GM12875 (cell line): ENCODE data around the gene BCL11B.

ENCODE experiments used
- H3K4me3 ChIP-seq: one replicate; pipeline ENCODE4 v1.5.1; 2011; ENCODE audit warnings: low read depth, low read length, control low read depth
- TF ChIP-seq, protein P1 (sequence below): IDR thresholded peaks from 2 replicates; pipeline ENCODE4 v1.5.1; 2011; ENCODE audit warnings: low read depth, mild to moderate bottlenecking, control low read depth, inconsistent platforms, low read length, moderate library complexity, borderline replicate concordance; ENCODE audit not compliant: insufficient read depth

BCL11B gene

DNA sequence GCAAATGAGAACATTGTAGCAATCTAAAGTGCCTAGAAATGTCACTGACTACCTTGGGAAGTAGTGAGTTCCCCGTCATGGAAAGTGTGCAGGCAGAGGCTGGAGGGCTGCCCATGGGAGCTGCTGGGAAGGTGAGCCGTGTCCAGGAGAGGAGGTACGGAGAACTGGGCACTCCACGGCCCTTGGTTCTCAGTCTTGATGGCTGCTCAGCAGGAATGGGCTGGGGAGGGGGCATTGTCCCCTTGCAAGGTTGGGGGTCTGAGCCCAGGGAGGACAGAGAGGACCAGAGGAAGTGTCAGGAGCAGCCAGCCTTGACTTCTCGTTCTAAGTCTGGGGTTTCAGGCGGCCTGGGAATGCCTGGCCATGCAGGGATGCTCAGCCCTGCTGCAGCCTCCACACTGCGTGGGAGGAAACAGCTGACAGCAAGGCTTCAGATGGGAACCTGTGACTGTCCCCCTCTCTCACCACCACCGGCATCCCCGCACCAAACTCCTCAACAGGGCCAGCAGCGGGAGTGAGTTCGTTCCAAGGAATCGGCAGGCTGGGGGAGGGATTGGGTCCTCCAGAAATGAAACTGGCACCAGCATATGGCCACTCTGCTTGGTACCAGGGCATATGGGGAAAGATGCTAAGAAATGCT, 140.2 kb downstream of the BCL11B start:
- TF ChIP-seq, protein P1, sequence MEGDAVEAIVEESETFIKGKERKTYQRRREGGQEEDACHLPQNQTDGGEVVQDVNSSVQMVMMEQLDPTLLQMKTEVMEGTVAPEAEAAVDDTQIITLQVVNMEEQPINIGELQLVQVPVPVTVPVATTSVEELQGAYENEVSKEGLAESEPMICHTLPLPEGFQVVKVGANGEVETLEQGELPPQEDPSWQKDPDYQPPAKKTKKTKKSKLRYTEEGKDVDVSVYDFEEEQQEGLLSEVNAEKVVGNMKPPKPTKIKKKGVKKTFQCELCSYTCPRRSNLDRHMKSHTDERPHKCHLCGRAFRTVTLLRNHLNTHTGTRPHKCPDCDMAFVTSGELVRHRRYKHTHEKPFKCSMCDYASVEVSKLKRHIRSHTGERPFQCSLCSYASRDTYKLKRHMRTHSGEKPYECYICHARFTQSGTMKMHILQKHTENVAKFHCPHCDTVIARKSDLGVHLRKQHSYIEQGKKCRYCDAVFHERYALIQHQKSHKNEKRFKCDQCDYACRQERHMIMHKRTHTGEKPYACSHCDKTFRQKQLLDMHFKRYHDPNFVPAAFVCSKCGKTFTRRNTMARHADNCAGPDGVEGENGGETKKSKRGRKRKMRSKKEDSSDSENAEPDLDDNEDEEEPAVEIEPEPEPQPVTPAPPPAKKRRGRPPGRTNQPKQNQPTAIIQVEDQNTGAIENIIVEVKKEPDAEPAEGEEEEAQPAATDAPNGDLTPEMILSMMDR: no peak
- no peak overlapping the region for H3K4me3 ChIP-seq

DNA sequence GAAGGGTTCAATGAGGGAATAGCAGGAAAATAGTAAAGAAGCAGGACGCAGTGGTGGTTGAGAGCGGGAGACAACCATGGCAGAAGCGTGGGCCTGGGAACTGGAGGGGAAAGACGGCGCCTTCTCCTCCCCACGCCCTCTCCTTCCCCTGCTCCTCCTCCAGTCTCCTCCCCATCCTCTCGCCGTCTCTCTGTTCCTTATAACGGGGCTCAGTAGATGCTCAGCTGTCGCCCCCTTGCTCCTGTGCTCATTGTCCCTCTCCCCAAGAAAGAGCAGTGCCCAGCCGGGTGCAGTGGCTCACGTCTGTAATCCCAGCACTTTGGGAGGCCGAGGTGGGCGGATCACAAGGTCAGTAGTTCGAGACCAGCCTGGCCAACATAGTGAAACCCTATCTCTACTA, 142.0 kb downstream of the BCL11B start:
- no peak overlapping the region for H3K4me3 ChIP-seq
- TF ChIP-seq, protein P1: no peak

DNA sequence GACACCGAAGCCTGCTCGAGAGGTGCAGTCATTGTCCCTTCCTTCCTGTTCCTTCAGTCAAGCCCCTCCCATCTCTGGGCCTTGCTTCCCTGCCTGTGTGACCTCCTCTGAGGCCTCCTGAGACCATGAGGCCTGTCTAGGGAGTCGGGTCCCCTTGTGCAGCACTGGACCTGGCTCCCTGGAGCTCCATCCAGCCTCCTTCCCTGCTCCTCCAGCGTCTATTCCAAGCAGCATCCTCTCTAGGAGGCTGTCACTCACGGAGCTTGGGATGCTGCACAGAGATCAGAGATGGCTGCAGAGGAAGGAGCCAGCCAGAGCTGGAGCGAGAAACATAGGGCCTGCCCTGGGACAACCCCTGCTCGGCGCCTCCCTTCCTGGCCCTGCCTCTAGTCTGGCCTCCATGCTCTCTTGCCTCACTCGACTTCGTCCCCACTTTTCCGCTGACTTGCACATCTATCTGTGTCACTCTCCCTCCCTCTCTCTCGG, 142.7 kb downstream of the BCL11B start:
- TF ChIP-seq, protein P1: no peak
- no peak overlapping the region for H3K4me3 ChIP-seq

DNA sequence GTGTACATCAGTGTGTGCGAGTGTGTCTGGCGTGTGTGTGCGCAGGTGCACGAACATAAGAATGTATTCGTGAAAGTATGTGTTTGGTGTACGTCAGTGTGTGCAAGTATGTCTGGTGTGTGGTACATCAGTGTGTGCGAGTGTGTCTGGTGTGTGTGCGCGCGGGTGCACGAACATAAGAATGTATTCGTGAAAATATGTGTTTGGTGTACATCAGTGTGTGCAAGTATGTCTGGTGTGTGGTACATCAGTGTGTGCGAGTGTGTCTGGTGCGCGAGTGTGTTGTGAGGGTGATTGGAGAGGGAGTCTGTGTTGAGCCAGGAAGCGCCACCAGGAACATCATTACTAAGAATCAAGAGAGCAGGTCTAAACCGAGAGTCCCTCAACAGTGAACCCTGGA, 143.8 kb downstream of the BCL11B start:
- TF ChIP-seq, protein P1: no peak
- H3K4me3 ChIP-seq: no peak overlapping the region

DNA sequence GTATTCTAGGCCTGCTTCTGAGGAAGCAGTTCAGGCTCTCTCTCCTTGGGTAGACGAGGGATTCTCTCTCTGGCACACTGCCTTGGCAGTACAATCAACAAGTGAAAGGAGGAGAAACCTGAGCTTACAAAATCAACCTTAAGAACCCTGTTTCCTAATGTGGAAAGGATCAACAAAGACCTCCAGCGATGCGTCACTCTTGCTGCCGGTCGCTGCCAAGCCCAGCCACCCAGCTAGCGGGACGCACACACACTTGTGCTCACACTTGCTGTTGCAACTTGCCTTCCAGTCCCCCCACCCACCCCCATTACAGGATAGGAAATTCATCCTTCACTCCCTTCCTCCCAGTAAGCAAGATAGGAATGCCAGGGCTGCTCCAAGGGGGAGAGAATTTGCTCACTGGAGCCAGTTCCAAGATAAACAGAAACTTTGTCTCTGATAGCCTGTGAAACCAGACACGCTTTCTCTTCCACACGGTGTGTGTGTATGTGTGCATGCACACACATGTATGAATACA, 144.3 kb downstream of the BCL11B start:
- no peak overlapping the region for H3K4me3 ChIP-seq
- TF ChIP-seq, protein P1: no peak

DNA sequence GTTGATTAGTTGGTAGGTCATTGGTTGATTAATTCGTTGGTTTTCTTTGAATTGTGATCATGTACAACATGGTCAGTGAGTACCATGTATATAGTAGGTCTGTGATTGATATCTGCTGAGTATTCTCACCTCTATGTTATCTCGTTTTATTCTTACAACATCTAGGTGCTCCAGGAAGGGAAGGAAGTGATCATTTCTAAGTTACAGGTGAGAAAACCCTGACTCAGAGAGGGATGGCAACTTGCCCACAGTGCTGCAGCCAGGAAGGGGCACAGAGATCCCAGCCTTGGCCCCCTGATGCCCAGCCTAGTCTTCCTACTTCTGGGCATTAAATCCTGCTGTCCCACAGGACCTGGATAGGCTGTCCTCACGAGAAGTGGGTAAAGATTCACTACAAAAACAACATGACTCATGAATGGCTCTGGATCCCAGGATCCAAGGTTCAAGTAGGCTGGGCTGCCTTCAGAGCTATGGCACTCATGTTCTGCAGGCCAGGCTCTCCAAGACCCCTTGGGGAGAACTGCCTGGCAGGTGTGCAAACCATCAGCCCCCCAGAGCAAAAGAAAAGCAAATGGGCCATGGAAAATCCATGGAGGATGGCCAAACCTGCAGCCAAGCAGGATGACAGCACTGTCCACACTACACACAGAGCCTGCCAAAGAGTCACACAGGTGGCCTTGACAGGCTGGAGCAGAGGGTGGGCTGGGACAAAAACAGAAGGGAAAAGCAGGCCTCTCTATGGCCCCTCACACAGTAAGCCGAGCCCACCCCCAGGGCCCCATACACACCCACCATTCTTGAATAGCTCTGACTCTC, 146.2 kb downstream of the BCL11B start:
- H3K4me3 ChIP-seq: no peak overlapping the region
- TF ChIP-seq, protein P1: no peak
